Measurements from ENCODE around the gene PLPP4.

Gene PLPP4
- total RNA-seq = 0 reads per million in 2 experiments

GRCh38 chr10:120456626-120457430 lies at the start of gene PLPP4:
PLPP4 (plus strand) TSS chr10:120457227; CDS start chr10:120457306, 79 bp downstream.
- no peak for DNase-seq (ENCODE audit: low read depth)

DNA sequence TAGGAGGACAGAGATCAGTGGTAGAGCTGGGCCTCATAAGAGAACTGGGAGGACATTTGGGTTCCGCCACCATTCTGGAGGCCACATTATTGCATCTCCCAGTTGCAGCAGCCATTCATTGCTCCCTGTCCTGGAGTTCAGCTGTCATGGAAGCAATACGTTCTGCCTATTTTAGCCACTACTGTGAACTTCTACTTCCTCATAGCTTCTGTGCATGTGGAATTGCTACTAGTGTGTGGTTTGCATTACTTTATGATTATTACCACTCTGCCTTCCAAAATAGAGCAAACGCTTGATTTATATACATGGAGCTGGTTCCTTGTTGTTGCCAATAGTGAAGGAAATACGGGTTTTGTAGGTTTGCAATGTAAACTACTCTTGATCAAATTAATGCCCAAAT lies 47.2 kb upstream of the PLPP4 start:
- no peak for DNase-seq (ENCODE audit: low read depth)

DNA sequence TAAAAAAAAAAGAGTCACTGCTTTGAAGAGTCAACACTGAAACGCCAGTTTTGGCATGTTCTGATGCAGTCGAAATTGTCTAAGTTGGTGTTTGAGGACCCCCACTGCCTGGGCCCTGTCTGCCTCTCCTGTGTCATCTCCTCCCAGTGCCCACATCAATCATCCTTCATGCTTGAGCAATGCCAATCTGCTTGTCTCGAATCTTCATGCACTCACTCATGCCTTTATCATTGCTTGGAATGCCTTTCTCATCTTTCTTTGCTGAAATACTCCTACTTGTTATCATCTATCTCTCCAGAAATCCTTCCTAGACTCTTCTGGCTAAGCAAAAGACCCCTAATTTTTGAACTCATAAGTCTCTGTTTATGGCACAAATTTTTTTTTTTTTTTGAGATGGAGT lies 42.1 kb upstream of the PLPP4 start:
- no peak for DNase-seq (ENCODE audit: low read depth)

DNA sequence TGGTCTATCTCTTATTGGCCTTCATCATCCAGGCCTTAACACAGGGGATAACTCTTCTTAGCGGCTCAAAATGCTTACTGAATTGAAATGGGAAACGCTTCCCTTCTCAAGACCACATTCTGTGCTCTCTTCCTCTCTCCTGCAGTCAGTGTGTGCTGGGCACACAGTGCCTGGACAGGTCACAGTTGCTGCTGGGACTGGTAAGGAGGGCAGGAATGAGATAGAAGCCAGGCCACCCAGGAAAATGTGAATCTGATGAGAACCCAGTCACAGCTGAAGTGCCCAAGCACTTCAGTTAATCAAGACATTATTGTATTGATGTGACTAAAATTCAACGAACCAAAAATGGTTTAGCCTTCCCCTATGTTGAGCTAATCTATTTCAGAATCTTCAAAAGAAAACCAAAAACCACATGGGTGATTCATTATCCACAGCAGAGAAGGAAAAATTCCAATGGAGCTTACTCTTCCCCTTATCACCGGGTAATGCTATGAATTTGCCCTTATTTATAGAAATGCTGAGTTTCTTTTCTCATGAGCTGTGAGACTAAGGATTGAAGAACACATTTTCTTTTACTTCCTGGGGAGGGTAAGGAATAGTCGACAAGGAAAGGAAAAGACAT lies 41.2 kb upstream of the PLPP4 start:
- DNase-seq (ENCODE audit: low read depth) = no peak

DNA sequence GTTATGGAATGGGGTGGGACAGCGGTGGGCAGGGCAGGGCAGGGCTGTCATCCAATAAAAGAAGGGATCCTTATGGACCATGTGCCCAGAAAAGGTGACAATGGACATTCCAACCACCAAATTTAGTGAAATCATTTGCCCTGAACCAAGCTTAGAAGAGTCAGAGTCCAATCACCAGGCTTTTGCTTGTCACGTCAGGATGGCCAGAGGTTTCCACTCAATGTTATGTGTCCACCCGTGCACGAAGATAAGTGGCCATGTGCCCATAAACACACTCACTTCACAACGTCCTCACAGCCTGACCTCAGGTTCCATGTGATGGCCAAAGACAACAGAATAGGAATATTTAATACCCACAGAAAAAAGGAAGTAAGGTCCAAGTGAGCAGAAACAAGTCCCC lies 36.6 kb upstream of the PLPP4 start:
- no peak for DNase-seq (ENCODE audit: low read depth)

DNA sequence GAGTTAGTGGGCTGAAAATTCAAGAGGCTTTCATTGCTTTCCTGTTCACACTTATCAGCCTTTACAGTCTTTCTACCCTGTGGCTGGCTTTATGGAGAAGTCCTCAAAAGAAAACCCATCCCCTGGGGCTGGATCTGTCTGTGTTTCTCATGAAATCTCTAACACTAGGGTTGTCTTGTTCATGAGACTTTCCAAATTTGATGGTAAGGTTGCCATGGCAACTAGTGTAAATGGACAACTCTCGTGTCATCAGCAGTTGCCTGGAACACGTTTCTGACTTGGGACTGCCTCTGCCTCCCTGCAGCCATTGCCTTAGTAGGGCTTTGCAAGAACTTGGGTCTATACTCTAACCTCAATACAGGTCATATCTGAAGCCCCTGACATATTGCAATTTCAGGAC lies 35.8 kb upstream of the PLPP4 start:
- DNase-seq (ENCODE audit: low read depth) = no peak

GRCh38 chr10:120422457-120422856 lies 34.6 kb upstream of the PLPP4 start:
- no peak for DNase-seq (ENCODE audit: low read depth)

DNA sequence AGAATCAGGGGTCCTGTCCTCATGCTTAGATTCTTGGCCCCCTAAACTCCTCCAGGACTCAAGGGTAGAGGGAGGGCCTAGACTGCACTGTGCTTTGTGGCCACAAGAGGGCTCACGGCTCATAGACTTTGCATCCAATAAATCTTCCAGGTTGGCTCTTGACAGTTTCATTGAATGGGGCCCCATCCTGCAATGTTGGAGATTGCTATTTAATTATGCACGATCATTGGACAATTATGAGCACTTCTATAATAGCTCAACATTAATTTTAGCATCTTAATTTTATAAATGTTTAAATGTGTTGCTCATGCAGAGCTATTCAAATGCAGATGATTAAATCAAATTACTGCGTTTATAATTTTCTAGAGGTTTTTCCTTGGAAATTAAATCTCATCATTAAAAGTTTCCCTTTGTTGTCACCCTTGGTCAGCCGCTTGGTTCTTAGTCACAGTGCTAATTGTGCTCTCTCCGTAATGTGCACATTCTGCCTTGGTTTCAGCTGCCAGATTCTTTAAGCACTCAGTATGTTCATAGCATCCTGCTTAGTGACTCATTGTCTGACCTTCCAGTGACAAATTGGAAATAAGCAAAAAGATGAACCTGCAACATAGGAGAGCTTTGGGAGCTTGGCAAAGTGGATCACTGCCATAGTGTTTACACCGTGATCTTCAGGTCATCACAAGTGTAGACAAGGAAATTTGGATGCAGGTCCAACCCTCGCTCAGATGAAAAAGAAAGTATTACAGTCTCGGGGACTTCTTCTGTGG lies 33.4 kb upstream of the PLPP4 start:
- no peak for DNase-seq (ENCODE audit: low read depth)

DNA sequence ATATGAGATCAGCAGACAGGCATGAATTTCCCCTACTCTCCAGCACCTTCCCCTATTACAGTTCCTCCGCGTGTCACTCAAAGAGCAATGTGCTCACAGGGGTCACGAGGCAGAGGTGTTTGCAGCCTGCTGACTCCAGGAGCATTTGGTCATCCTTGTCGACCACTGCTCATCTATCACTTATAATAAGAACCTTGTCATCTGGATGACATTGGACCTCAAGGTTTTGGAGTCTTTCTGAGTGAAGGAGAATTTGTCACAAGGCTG lies 32.9 kb upstream of the PLPP4 start:
- DNase-seq (ENCODE audit: low read depth) = no peak

- no peak for DNase-seq (ENCODE audit: low read depth)
These were observed 30.7 kb upstream of the PLPP4 start for GRCh38 chr10:120426306-120426705.

DNA sequence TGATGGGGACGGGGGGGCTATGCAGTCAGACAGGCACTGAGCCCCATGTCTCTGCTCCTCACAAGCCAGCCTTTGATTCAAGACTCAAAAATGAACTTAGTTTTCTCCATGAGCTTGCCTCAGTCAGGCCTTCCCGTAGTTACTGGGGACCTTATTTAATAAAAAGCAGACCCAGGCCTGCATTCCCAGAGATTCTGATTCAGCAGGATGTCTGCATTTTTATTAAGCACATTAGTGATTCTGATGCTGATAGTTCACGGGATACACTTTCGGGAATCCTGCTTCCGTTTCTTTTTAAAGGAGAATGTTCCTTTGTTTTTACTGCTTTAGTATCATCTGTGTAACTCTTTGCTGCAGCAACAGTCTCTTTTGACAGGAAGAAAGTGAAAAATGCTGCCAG lies 28.3 kb upstream of the PLPP4 start:
- no peak for DNase-seq (ENCODE audit: low read depth)

DNA sequence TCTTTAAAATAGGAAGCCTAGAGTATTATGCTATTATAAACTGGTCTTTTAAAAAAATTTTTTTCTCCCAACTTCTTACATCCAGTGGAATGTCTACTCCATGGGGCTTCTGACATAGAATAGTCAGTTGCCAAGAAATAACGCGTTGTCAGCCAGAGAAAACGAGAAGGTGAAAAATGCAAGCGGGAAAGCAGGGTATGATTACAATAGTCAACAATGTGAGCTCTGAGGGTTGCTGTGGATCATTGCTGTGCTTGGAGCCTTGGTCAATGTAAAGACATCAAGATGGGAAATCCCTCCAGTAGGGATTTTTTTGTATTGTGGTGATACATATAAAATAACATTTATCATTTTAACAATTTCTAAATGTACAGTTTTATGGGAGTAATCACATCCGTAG lies 27.6 kb upstream of the PLPP4 start:
- no peak for DNase-seq (ENCODE audit: low read depth)

DNA sequence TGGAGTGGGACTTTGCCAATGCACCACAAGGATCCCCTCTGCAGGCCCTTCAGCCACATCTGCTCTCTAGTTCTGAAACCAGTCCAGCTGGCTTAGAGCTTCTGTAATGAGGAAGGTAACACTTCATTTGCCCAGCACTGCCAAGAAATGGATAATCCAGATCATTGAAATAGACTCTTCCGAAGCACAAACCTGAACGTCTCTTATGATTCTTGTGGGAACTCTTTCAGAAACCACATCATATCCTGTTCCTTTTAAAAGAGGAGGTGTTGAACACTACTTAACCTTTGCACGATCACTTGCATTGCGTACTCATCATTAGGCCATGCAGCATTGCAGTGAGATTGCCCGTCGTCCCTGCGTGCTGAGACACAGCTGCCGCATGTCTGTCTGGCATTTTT lies 25.8 kb upstream of the PLPP4 start:
- no peak for DNase-seq (ENCODE audit: low read depth)

GRCh38 chr10:120432209-120432608 lies 24.8 kb upstream of the PLPP4 start:
- no peak for DNase-seq (ENCODE audit: low read depth)

DNA sequence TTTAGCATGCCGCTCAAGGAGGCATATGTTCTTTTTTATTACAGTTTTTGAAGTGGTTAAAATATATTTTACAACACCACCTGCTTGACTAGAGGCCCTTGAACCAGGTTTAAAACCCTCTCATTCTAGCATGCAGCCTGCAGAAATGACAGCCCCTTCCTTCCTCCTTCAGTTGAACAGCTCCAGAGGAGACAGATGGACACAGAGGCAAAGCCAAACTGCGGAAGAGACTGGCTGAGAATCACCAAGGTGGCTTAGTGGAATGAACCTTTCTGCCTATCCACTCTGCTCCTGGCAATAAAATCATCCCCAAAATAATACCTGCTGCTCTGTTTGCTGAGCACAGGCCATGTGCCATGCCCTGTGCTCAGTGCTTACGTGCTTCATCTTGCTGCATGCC lies 23.9 kb upstream of the PLPP4 start:
- DNase-seq (ENCODE audit: low read depth) = no peak

GRCh38 chr10:120436439-120437112 lies 20.5 kb upstream of the PLPP4 start:
- DNase-seq (ENCODE audit: low read depth) = no peak

DNA sequence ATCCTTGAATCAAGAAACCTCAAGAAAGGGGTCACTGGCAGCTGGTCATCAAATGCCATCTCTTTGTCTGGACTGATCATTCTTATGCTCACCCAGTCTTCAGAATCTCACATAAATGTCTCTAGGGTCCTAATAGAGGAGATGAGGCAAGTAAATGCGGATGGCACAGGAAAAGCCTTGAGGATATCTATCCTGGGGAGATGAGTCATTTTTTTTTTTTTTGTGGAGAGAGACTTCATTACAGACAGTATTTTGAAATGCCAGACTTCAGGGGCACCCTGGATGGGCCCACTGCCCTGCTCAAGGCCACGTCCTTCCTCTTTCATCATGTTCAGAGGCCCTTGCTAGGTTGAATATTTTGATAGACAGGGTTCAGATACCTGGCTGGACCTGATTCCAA lies 19.5 kb upstream of the PLPP4 start:
- DNase-seq (ENCODE audit: low read depth) = no peak

DNA sequence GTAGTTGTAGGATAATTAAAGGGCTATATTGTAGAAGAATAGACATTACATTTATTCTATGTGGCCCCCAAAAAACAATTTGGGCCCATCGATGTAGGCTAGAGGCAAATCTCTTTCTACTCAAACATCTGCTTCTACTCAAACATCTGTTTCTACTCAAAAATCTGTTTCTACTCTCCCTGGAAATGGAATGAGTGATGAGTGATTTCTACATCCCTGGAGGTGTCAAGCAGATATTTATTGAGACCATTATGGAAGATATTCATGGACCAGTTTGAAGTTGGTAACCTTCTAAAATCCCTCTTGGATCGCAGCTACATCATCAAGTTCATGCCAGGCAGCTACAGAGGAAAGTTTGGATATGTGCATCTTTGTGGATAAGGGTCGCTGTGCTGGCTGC lies 5.1 kb upstream of the PLPP4 start:
- DNase-seq (ENCODE audit: low read depth) = no peak

DNA sequence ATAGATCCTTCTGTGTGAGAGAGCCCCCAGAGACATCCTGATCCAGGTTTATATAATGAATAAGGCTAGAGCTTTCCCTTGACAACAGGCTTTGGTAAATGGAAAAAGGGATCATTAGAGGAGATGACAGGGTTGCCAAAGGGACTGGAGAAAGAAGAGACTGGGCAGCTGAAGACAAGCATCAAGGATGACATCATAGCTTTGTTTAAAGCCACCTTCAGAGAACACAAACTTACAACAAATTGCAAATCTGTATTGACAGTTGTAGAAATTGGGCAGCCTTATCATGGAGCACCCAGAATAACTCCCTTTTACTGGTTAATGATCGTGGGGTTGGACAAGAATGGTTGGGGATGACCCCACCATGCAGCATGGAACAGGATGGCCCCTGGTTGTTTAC lies 3.7 kb upstream of the PLPP4 start:
- DNase-seq (ENCODE audit: low read depth) = no peak

DNA sequence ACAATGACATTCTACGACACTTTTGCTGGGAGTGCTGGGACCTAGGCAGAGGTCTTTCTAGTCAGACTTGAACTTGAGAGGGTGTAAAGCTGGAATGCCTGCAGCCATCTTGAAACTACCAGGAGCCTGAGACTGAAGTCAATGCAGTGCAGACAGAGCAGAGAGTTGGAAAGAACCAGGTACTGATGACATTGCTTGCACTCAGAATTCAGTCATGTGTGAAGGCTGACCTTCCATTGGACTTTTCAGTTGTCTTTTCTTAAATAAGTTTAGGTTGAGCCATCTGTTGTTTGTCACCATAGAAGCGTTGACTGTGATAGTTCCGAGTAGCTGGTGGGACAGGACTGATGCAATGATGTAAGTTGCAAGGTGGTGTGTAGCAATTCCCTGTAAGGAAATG lies 3.1 kb upstream of the PLPP4 start:
- DNase-seq (ENCODE audit: low read depth) = no peak

- DNase-seq (ENCODE audit: low read depth) = no peak
These were observed 2.0 kb upstream of the PLPP4 start for GRCh38 chr10:120455004-120455403.

DNA sequence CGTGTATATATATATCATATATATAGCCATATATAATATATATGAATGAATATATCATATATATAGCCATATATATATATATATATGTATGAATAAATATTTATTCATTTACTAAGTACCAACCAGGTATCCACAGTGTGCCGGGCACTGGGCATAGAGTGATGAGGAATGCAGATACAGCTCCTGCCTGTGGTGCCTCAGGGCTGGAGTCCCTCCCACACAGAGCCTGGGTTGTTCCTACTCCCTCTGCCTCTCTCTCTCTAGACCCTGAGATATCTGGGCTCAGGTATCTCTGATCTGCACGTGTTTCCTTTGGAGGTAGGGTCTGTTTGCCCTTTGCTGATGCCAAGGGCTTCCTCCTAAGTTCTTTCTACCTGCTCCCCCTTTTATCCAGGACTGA lies 1.4 kb upstream of the PLPP4 start:
- DNase-seq (ENCODE audit: low read depth) = no peak

DNA sequence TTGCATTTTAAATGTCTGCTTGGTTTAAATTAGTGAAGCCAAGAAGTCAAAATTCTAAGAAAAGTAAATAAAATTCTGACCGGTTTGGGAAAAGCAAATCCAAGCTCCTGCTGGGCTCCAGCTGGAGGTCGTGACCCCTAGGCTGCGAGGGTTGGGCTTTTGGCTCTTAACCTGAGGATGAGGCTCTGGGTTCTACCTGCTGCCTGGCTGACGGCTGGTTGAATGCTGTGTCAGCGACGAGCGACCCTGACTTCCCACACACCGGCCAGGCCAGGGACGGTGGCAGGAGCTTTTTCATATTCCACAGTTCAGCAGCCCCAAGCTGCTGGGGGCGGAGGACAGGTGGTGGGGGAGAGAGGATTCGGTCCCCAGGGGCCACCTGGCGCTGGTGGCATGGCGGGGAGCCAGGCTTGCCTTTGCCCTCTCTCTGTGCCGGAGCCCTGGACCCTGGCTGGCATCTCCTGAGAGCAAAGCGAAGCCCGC lies 843 bp upstream of the PLPP4 start:
- no peak for DNase-seq (ENCODE audit: low read depth)
